Activated CD4-positive, alpha-beta T cell treated with anti-CD3 and anti-CD28 coated beads, Interleukin-2, amount 10 ng/mL, durations not matched to agents 7 days and 5 days (primary cell): ENCODE results near the gene MTMR12. TPM values are rescaled to one million over a fixed set of nuclear protein-coding genes. Genes with fewer than 3 reads are reported as not detected.
"Not testable (repeated sequence)": the region's sequence is repeated elsewhere in the genome, so short reads cannot be mapped to it uniquely, and the experiment has no call there.

Experiments
- CTCF ChIA-PET: fragments of 350-600 bp; sonication (Branson Sonifier 250); formaldehyde crosslinking; loops from one replicate; lab custom pipeline; 2021; ENCODE audit warnings: antibody characterized with exemption; lab: Charles Lee
- POLR2A ChIA-PET: fragments of 350-600 bp; sonication (Branson Sonifier 250); formaldehyde crosslinking; loops from one replicate; lab custom pipeline; 2021; ENCODE audit warnings: antibody characterized with exemption; lab: Charles Lee
- DNase-seq: peaks from one replicate; pipeline ENCODE4 v3.0.0-alpha.2; 2020
- H3K27ac Mint-ChIP-seq: one replicate; pipeline ENCODE4 v1.8.0; 2021; ENCODE audit warnings: mild to moderate bottlenecking, moderate library complexity, mixed read lengths
- H3K27me3 Mint-ChIP-seq: one replicate; pipeline ENCODE4 v1.8.0; 2021; ENCODE audit warnings: mixed read lengths
- H3K36me3 Mint-ChIP-seq: one replicate; pipeline ENCODE4 v1.8.0; 2021; ENCODE audit warnings: low read depth, mixed read lengths
- H3K4me1 Mint-ChIP-seq: one replicate; pipeline ENCODE4 v1.8.0; 2021; ENCODE audit warnings: mixed read lengths
- H3K4me3 Mint-ChIP-seq: one replicate; pipeline ENCODE4 v1.8.0; 2021; ENCODE audit warnings: mild to moderate bottlenecking, moderate library complexity, mixed read lengths
- H3K9me3 Mint-ChIP-seq: one replicate; pipeline ENCODE4 v1.8.0; 2021; ENCODE audit warnings: mixed read lengths
- total RNA-seq, 2 experiments: library from RNA; stranded (reverse); gene quantifications; one replicate each; pipeline ENCODE4 v1.2.3, GENCODE V29; 2021

Gene MTMR12
- total RNA-seq, 2 experiments from 2014 or later = 24.3 to 29.1 TPM

DNA sequence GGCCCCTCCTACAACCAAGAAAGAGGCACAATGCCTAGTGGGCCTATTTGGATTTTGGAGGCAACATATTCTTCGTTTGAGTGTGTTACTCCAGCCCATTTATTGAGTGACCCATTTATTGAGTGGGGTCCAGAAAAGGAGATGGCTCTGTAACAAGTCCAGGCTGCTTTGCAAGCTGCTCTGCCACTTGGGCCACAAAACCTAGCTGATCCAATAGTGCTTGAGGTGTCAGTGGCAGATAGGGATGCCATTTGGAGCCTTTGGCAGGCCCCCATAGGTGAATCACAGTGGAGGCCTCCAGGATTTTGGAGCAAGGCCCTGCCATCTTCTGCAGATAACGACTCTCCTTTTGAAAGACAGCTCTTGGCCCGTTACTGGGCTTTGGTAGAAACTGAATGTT lies 22.2 kb downstream of the MTMR12 start:
- peaks cover 48% of the 10 kb centered on the region for H3K36me3 Mint-ChIP-seq
- H3K27me3 Mint-ChIP-seq, H3K4me1 Mint-ChIP-seq, H3K4me3 Mint-ChIP-seq, DNase-seq, POLR2A ChIA-PET, H3K27ac Mint-ChIP-seq, H3K9me3 Mint-ChIP-seq: not testable (repeated sequence)
- CTCF ChIA-PET = interaction anchor here (0.6 kb wide), 1 partner anchor 58 kb away, joined by 3 read pairs; no protein-coding TSS in a partner anchor

- H3K27ac Mint-ChIP-seq, POLR2A ChIA-PET, H3K9me3 Mint-ChIP-seq, H3K27me3 Mint-ChIP-seq, H3K4me3 Mint-ChIP-seq, H3K4me1 Mint-ChIP-seq, DNase-seq: not testable (repeated sequence)
- CTCF ChIA-PET = interaction anchor here (0.6 kb wide), 2 partner anchors 14 to 57 kb away, joined by 3 to 4 read pairs; no protein-coding TSS in a partner anchor
- peaks cover 47% of the 10 kb centered on the region for H3K36me3 Mint-ChIP-seq
Observed at GRCh38 chr5:32289986-32290385, 22.8 kb downstream of the MTMR12 start.

- H3K27me3 Mint-ChIP-seq, DNase-seq, POLR2A ChIA-PET, H3K4me3 Mint-ChIP-seq, H3K27ac Mint-ChIP-seq, H3K9me3 Mint-ChIP-seq: not testable (repeated sequence)
- Mint-ChIP-seq H3K4me1 (peaks cover 16% of the 10 kb centered on the region), H3K36me3 (peaks cover 32% of the 10 kb centered on the region)
- CTCF ChIA-PET = interaction anchor here (1.1 to 1.3 kb wide), 3 partner anchors 10 to 137 kb away, joined by 3 to 4 read pairs (median 3); no protein-coding TSS in a partner anchor
Observed at GRCh38 chr5:32288135-32288534, 24.6 kb downstream of the MTMR12 start.

DNA sequence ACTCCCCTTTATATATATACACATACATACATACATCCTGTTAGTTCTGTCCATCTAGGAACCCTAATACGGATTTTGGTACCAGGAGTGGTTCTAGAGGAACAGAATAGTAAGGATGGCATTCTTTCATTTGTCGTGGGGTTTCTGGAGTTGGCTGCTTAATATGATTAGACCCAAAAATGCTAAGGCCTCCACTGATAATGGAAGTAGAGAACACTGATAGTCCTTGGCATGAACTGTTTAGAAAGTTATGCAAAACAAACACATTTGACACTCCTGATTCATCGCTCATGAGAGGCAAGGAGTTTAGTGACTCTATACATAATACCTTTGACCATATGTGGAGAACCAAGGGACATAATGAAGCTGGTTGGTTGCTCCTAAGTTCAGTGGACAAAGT lies 25.2 kb downstream of the MTMR12 start:
- H3K9me3 Mint-ChIP-seq, POLR2A ChIA-PET, H3K27me3 Mint-ChIP-seq, H3K4me3 Mint-ChIP-seq, DNase-seq, H3K27ac Mint-ChIP-seq: not testable (repeated sequence)
- H3K36me3 Mint-ChIP-seq = peaks cover 31% of the 10 kb centered on the region
- peaks cover 16% of the 10 kb centered on the region for H3K4me1 Mint-ChIP-seq
- CTCF ChIA-PET = interaction anchor here (1.1 kb wide), 1 partner anchor 136 kb away, joined by 3 read pairs; no protein-coding TSS in a partner anchor

GRCh38 chr5:32285510-32286138 lies 27.1 kb downstream of the MTMR12 start:
- H3K27me3 Mint-ChIP-seq = no peaks in the 10 kb centered on the region
- peaks cover 24% of the 10 kb centered on the region for H3K4me1 Mint-ChIP-seq
- ChIA-PET POLR2A (no interaction called here), CTCF (no interaction called here)
- H3K9me3 Mint-ChIP-seq = peaks cover 1% of the 10 kb centered on the region
- H3K27ac Mint-ChIP-seq = no peak overlapping the region
- H3K4me3 Mint-ChIP-seq = no peak overlapping the region
- DNase-seq = no peak
- peaks cover 34% of the 10 kb centered on the region for H3K36me3 Mint-ChIP-seq

DNA sequence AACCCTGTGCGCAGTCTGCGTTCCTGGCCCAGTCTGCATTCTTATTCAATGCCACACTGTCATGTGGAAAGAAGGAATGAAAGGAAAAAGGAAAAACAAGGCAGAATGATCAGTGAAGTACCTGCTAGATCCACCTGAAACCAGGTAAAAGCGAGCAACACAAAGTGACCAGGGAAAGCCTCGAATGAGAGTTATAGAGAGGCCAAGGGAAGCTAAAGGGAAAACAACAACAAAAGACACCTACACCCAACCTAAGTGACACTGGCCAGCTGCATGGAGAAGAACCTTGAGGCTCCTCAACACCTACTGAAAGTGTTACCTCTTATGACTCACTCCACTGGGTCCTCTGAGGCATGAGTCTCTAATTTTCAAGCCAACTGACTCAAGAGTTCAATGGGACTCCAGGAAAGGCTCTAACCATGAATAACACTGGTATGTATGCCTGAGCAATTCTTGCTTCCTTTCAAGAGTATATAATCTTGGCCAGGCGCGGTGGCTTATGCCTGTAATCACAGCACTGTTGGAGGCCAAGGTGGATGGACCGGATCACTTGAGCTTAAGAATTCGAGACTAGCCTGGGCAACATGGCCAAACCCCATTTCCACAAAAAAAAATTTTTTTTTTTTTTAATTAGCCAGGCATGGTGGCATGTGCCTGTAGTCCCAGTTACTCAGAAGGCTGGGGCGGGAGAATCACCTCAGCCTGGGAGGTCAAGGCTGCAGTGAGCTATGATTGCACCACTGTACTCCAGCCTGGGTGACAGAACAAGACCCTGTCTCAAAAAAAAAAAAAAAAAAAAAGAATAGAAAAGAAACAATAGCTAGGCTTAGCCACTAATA lies 29.0 kb downstream of the MTMR12 start:
- Mint-ChIP-seq H3K36me3 (peaks cover 40% of the 10 kb centered on the region), H3K27ac (no peak overlapping the region), H3K27me3 (no peaks in the 10 kb centered on the region), H3K4me3 (no peak overlapping the region), H3K9me3 (peaks cover 3% of the 10 kb centered on the region), H3K4me1 (peaks cover 39% of the 10 kb centered on the region)
- CTCF ChIA-PET = interaction anchor here (0.7 to 2.9 kb wide), 6 partner anchors 10 to 105 kb away, joined by 3 to 9 read pairs (median 5); no protein-coding TSS in a partner anchor
- POLR2A ChIA-PET = interaction anchor here (0.7 kb wide), 1 partner anchor 303 kb away, joined by 5 read pairs; no protein-coding TSS in a partner anchor
- DNase-seq = no peak

GRCh38 chr5:32283061-32283460 lies 29.7 kb downstream of the MTMR12 start:
- ChIA-PET POLR2A (no interaction called here), CTCF (interaction anchor here (0.7 to 2.9 kb wide), 4 partner anchors 9 to 100 kb away, joined by 3 to 9 read pairs (median 4); no protein-coding TSS in a partner anchor)
- Mint-ChIP-seq H3K27ac (no peak overlapping the region), H3K27me3 (no peaks in the 10 kb centered on the region), H3K9me3 (peaks cover 3% of the 10 kb centered on the region), H3K4me3 (no peak overlapping the region), H3K4me1 (peaks cover 46% of the 10 kb centered on the region), H3K36me3 (peaks cover 41% of the 10 kb centered on the region)
- DNase-seq = no peak

DNA sequence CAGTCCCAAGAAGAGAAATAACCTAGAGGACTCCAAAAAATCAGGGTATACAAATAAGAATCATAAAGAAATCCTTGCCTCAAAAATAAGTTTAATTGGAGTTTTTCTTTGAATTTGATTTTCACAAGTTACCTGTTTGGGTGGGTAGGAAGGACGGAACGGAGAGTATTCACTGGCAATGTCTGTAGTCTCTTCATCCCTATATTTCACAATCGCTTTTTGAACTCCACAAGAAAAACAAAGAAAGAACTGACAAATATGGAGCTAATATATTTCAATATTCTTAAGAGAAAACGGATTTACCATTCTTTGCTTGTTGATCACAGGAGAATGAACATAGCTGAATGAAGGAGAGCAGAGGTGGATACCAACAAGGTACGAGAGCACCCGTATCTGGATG lies 30.1 kb downstream of the MTMR12 start:
- Mint-ChIP-seq H3K36me3 (peaks cover 43% of the 10 kb centered on the region), H3K27ac (peak overlapping the region; percentile 38), H3K4me1 (peaks cover 50% of the 10 kb centered on the region), H3K27me3 (no peaks in the 10 kb centered on the region), H3K4me3 (no peak overlapping the region), H3K9me3 (peaks cover 3% of the 10 kb centered on the region)
- POLR2A ChIA-PET = no interaction called here
- no peak for DNase-seq
- CTCF ChIA-PET = interaction anchor here (0.7 to 2.9 kb wide), 4 partner anchors 9 to 99 kb away, joined by 3 to 9 read pairs (median 4); no protein-coding TSS in a partner anchor

- H3K4me3 Mint-ChIP-seq = not testable (repeated sequence)
- peaks cover 60% of the 10 kb centered on the region for H3K4me1 Mint-ChIP-seq
Observed at GRCh38 chr5:32281378-32282133, 31.2 kb downstream of the MTMR12 start.

DNA sequence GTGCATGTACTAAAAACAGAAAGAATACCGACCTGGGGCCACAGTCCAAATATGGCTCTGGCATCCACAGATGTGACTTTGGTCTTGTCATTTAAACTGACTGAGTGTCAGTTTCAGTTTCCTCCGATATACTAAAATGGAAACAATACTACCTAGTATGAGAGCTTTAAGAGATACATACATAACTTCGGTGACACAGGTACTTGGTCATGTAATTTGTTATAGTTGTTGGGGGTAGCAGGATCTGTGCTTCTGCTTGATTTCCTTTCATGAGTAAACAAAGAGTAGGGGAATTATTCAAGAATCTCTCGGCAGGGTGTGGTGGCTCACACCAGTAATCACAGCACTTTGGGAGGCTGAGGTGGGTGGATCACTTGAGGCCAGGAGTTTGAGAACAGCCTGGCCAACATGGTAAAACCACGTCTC lies 32.1 kb downstream of the MTMR12 start:
- Mint-ChIP-seq H3K9me3 (peaks cover 3% of the 10 kb centered on the region), H3K27me3 (no peaks in the 10 kb centered on the region), H3K36me3 (peaks cover 44% of the 10 kb centered on the region), H3K4me3 (peak overlapping the region; percentile 31), H3K27ac (peak overlapping the region; percentile 87), H3K4me1 (peaks cover 66% of the 10 kb centered on the region)
- no peak for DNase-seq
- ChIA-PET POLR2A (no interaction called here), CTCF (interaction anchor here (1.2 kb wide), 1 partner anchor 20 kb away, joined by 3 read pairs; no protein-coding TSS in a partner anchor)

More at GRCh38 chr5:32281378-32282133, 31.2 kb downstream of the MTMR12 start:
- DNase-seq, POLR2A ChIA-PET, H3K9me3 Mint-ChIP-seq, H3K27me3 Mint-ChIP-seq: not testable (repeated sequence)
- CTCF ChIA-PET = interaction anchor here (0.7 kb wide), 1 partner anchor 1754 kb away, joined by 3 read pairs; no protein-coding TSS in a partner anchor
- Mint-ChIP-seq H3K27ac (peak overlapping the region; percentile 87), H3K36me3 (peaks cover 42% of the 10 kb centered on the region)

GRCh38 chr5:32279786-32280185 lies 33.0 kb downstream of the MTMR12 start:
- Mint-ChIP-seq H3K27ac (no peak overlapping the region), H3K27me3 (no peaks in the 10 kb centered on the region), H3K4me3 (no peak overlapping the region), H3K9me3 (peaks cover 3% of the 10 kb centered on the region), H3K36me3 (peaks cover 41% of the 10 kb centered on the region), H3K4me1 (peaks cover 65% of the 10 kb centered on the region)
- DNase-seq = no peak
- CTCF ChIA-PET = interaction anchor here (1.2 kb wide), 1 partner anchor 19 kb away, joined by 3 read pairs; no protein-coding TSS in a partner anchor
- POLR2A ChIA-PET = no interaction called here

DNA sequence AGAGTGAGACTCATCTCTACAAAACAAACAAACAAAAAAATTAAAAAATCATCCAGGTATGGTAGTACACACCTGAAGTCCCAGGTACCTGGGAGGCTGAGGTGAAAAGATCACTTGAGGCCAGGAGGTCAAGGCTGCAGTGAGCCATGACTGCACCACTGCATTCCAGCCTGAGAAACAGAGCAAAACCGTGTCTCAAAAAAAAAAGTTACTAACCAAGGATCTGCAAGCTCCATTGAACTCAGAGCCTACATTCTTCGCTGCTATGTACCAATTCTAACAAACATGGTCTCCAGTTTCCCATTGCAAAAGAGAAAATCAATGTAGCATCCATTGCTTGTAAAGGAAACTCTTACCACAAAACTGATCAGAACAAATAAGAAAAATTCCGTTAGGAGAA lies 33.5 kb downstream of the MTMR12 start:
- peaks cover 64% of the 10 kb centered on the region for H3K4me1 Mint-ChIP-seq

More for the DNA sequence above, 33.5 kb downstream of the MTMR12 start:
- Mint-ChIP-seq H3K4me3 (no peak overlapping the region), H3K27ac (peak overlapping the region; percentile 46), H3K9me3 (peaks cover 3% of the 10 kb centered on the region), H3K27me3 (no peaks in the 10 kb centered on the region), H3K36me3 (peaks cover 41% of the 10 kb centered on the region)
- POLR2A ChIA-PET = no interaction called here
- CTCF ChIA-PET = interaction anchor here (1.3 kb wide), 1 partner anchor 17 kb away, joined by 3 read pairs; no protein-coding TSS in a partner anchor
- no peak for DNase-seq
